BE2C (cell line): ENCODE measurements around the gene SULT1C4. TPM values are rescaled to one million over a fixed set of nuclear protein-coding genes. Genes with fewer than 3 reads are reported as not detected.

Experiments
- DNase-seq: peaks from one replicate; pipeline ENCODE4 v3.0.0-alpha.2; 2020
- H3K27me3 ChIP-seq: fragments of 250-450 bp; sonication (Bioruptor Pico); 2 replicates; pipeline ENCODE4 v1.5.1; 2020; ENCODE audit warnings: mild to moderate bottlenecking
- H3K36me3 ChIP-seq: fragments of 250-450 bp; sonication (Bioruptor Pico); 2 replicates; pipeline ENCODE4 v1.5.1; 2020; ENCODE audit warnings: mild to moderate bottlenecking
- H3K4me1 ChIP-seq: fragments of 250-450 bp; sonication (Bioruptor Pico); 2 replicates; pipeline ENCODE4 v1.5.1; 2020
- H3K4me3 ChIP-seq: 2 replicates; pipeline ENCODE4 v1.5.1; 2011; ENCODE audit warnings: low read depth, low read length
- H3K9me3 ChIP-seq: fragments of 250-450 bp; sonication (Bioruptor Pico); 2 replicates; pipeline ENCODE4 v1.5.1; 2020
- CTCF ChIP-seq: IDR thresholded peaks from 2 replicates; pipeline ENCODE4 v1.5.1; 2012; ENCODE audit warnings: mild to moderate bottlenecking, low read depth, low read length
- polyA plus RNA-seq: library from polyadenylated mRNA; unstranded; fragments of >200 nt; gene quantifications from one replicate; pipeline ENCODE4 v1.2.1, GENCODE V29; 2012; ENCODE audit warnings: low read depth, missing spikeins; ENCODE audit not compliant: insufficient read length, insufficient read depth

Gene SULT1C4
- 0.65 TPM for polyA plus RNA-seq

GRCh38 chr2:108377815-108378630 lies at the start of gene SULT1C4:
Gene SULT1C4 (plus strand): TSS chr2:108377954. CDS start chr2:108378338, 384 bp downstream.
- Histone ChIP-seq H3K4me1 (no peaks in the 10 kb centered on the region), H3K36me3 (no peaks in the 10 kb centered on the region), H3K4me3 (peak within 1 kb of the TSS; percentile 26), H3K9me3 (no peaks in the 10 kb centered on the region), H3K27me3 (no peaks in the 10 kb centered on the region)
- peak; percentile 19 for DNase-seq
- TF ChIP-seq CTCF, result no peak

- Histone ChIP-seq H3K36me3 (no peaks in the 10 kb centered on the region), H3K4me1 (no peaks in the 10 kb centered on the region), H3K27me3 (no peaks in the 10 kb centered on the region), H3K4me3 (no peak overlapping the region), H3K9me3 (no peaks in the 10 kb centered on the region)
- TF ChIP-seq CTCF, result no peak
- DNase-seq, result no peak
These were observed 48.0 kb upstream of the SULT1C4 start for GRCh38 chr2:108329771-108330170.

- Histone ChIP-seq H3K4me1 (no peaks in the 10 kb centered on the region), H3K27me3 (no peaks in the 10 kb centered on the region), H3K36me3 (no peaks in the 10 kb centered on the region), H3K9me3 (no peaks in the 10 kb centered on the region), H3K4me3 (no peak overlapping the region)
- no peak for TF ChIP-seq CTCF
- DNase-seq, result no peak
These were observed 46.8 kb upstream of the SULT1C4 start for GRCh38 chr2:108330979-108331378.

GRCh38 chr2:108345951-108346350 lies 31.8 kb upstream of the SULT1C4 start:
- H3K27me3 ChIP-seq, result no peaks in the 10 kb centered on the region
- H3K4me1 ChIP-seq, result no peaks in the 10 kb centered on the region
- no peaks in the 10 kb centered on the region for H3K36me3 ChIP-seq
- H3K4me3 ChIP-seq, result no peak overlapping the region
- no peak for DNase-seq
- TF ChIP-seq CTCF, result no peak
- H3K9me3 ChIP-seq, result no peaks in the 10 kb centered on the region

- Histone ChIP-seq H3K9me3 (no peaks in the 10 kb centered on the region), H3K27me3 (no peaks in the 10 kb centered on the region), H3K4me3 (no peak overlapping the region), H3K36me3 (no peaks in the 10 kb centered on the region), H3K4me1 (no peaks in the 10 kb centered on the region)
- TF ChIP-seq CTCF, result no peak
- DNase-seq, result no peak
These were observed 30.9 kb upstream of the SULT1C4 start for GRCh38 chr2:108346827-108347226.

- no peak for DNase-seq
- no peaks in the 10 kb centered on the region for H3K36me3 ChIP-seq
- H3K9me3 ChIP-seq, result no peaks in the 10 kb centered on the region
- H3K4me3 ChIP-seq, result no peak overlapping the region
- no peak for TF ChIP-seq CTCF
- no peaks in the 10 kb centered on the region for H3K27me3 ChIP-seq
- no peaks in the 10 kb centered on the region for H3K4me1 ChIP-seq
These were observed 30.0 kb upstream of the SULT1C4 start for GRCh38 chr2:108347786-108348185.
